Stomach (tissue), 9 donors: ENCODE data around the gene ADSS2. TPM values are rescaled to one million over a fixed set of nuclear protein-coding genes. Genes with fewer than 3 reads are reported as not detected.

Experiments
- DNase-seq, 2 donors: peaks; one replicate each; pipeline versions ENCODE4 v3.0.0 to v3.0.0-alpha.2; 2013 to 2019
- H3K27ac ChIP-seq, 5 donors: fragments of 200-600 bp in 4 of 5; sonication (generic) in 4 of 5; one replicate each; pipeline ENCODE4 v1.5.1; 2013 to 2019; ENCODE audit warnings: mild to moderate bottlenecking in 1 of 5, moderate library complexity in 1 of 5
- H3K27me3 ChIP-seq, 3 donors: fragments of 200-600 bp; sonication (generic); one replicate each; pipeline ENCODE4 v1.5.1; 2017 to 2019; ENCODE audit warnings: mixed run types in 1 of 3
- H3K36me3 ChIP-seq, 4 donors: fragments of 200-600 bp; sonication (generic); 1 replicate in 3 of 4; 2 replicates in 1 of 4; pipeline ENCODE4 v1.5.1; 2016 to 2019
- H3K4me1 ChIP-seq, 4 donors: fragments of 200-600 bp; sonication (generic); one replicate each; pipeline ENCODE4 v1.5.1; 2016 to 2019
- H3K4me3 ChIP-seq, 4 donors: fragments of 200-600 bp; sonication (generic) in 3 of 4; one replicate each; pipeline ENCODE4 v1.5.1; 2016 to 2019; ENCODE audit warnings: mild to moderate bottlenecking in 1 of 4
- H3K9me3 ChIP-seq, 4 donors: fragments of 200-600 bp; sonication (generic); one replicate each; pipeline ENCODE4 v1.5.1; 2016 to 2019
- EP300 ChIP-seq: sonication (generic); formaldehyde crosslinking; IDR thresholded peaks from one replicate; pipeline ENCODE4 v1.6.1; 2017; ENCODE audit warnings: antibody characterized with exemption
- POLR2A ChIP-seq, 4 donors: fragments of 450-650 bp; IDR thresholded peaks; one replicate each; pipeline ENCODE4 v1.6.1; 2016; ENCODE audit warnings: antibody characterized with exemption in 4 of 4, control low read depth in 2 of 4, mild to moderate bottlenecking in 1 of 4, moderate library complexity in 1 of 4
- POLR2AphosphoS5 ChIP-seq, 3 donors: sonication (generic); formaldehyde crosslinking; IDR thresholded peaks; one replicate each; pipeline ENCODE4 v1.6.1; 2016; ENCODE audit warnings: antibody characterized with exemption in 3 of 3
- WGBS, 5 donors: extraction: QIAGEN DNeasy Blood & Tissue Kit in 3 of 5; methylation state at CpG; one replicate each; pipeline versions ENCODE4 v1.1.5 to v1.1.7; 2013 to 2018; 5-methylcytosine and 5-hydroxymethylcytosine counted together
- intact Hi-C: fragments of 100-400 bp; cut with DNase I; formaldehyde crosslinking; loops from one replicate; pipeline ENCODE4 v1.15.1; 2023; ENCODE audit warnings: low total_unique reads
- polyA plus RNA-seq, 3 donors: library from polyadenylated mRNA; stranded (reverse); fragments of 200-250 nt; gene quantifications; one replicate each; pipeline ENCODE4 v1.2.3, GENCODE V29; 2013
- total RNA-seq, 5 donors: library from RNA; depleted of rRNA; stranded (reverse); fragments of >200 nt; gene quantifications; one replicate each; pipeline versions ENCODE4 v1.1.0 to v1.2.3, GENCODE V29; 2014 to 2016
- TF ChIP-seq, protein P1 (sequence below), 7 experiments: fragments of 450-650 bp in 4 of 7; fragments of 200-600 bp in 3 of 7; sonication (generic) in 3 of 7; IDR thresholded peaks; one replicate each; pipeline ENCODE4 v1.5.1; 2016 to 2019; ENCODE audit warnings: antibody characterized with exemption in 7 of 7, control low read depth in 2 of 7, mild to moderate bottlenecking in 1 of 7
- donor health status: healthy with polysubstance abuse.
- donor health status: Bipolar disorder and iron deficiency.
- donor health status: healthy.

Gene ADSS2
- total and polyA plus RNA-seq, 8 donors = 20.1 to 99.3 (median 43.5) TPM

DNA sequence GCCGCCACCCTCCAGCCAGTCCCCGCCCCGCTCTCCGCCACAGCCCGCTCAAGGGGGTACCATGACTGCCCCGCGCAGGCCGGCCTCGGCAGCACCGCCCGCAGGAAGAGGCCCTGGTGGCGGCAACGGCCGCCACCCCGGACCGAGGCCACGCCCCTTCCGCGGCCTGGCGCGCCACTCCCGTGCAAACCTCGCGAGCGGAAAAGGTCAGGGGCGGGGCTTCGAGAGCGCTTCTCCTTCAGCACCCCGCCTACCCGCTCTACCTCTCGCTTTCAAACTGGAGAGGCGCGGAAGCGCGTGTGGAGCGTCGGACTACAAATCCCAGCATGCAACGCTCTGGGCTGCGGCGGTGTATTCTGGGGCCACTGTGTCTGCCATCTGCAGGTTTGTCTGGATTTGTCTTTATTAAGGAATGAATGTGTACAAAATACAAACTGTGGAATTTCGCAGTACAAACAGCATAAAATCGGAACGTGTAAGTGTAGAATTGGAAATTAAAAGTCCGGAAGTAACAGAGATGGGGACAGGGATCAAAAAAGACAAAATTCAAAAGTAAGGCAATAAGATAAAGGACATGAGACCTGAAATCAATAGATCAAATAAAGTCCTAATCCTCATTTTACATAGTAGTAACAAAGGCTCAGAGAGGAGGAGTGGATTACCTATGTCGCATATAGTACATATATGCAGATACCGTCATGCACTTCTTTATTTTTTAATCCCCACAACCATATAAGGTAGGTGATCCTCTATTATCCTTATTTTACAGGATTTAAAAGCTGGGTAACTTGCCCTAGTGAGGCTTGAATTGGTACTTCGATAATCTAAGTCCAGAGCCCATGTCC lies 464 bp upstream of the ADSS2 start:
- Histone ChIP-seq H3K4me3 (peak overlapping the region; percentile 76 to 96 (median 84)), H3K36me3 (no peaks in the 10 kb centered on the region), H3K27ac (peak overlapping the region; percentile 93 to 98 (median 95)), H3K27me3 (no peaks in the 10 kb centered on the region), H3K4me1 (peaks cover 15 to 54% (median 39%) of the 10 kb centered on the region in 4 donors), H3K9me3 (no peaks in the 10 kb centered on the region)
- DNase-seq = peak; percentile 99 to 100
- intact Hi-C loops = no loop called here
- 5 to 14% (median 6%) methylated on average over 18 to 47 of the region's 47 CpGs for WGBS, 5 donors
- TF ChIP-seq POLR2AphosphoS5 (IDR thresholded peaks at IDR 0.05) = peak in 2 of 3 donors; percentile 78 to 81
- no peak for TF ChIP-seq EP300
- no peak for TF ChIP-seq POLR2A (IDR thresholded peaks at IDR 0.05)
- TF ChIP-seq, protein P1, sequence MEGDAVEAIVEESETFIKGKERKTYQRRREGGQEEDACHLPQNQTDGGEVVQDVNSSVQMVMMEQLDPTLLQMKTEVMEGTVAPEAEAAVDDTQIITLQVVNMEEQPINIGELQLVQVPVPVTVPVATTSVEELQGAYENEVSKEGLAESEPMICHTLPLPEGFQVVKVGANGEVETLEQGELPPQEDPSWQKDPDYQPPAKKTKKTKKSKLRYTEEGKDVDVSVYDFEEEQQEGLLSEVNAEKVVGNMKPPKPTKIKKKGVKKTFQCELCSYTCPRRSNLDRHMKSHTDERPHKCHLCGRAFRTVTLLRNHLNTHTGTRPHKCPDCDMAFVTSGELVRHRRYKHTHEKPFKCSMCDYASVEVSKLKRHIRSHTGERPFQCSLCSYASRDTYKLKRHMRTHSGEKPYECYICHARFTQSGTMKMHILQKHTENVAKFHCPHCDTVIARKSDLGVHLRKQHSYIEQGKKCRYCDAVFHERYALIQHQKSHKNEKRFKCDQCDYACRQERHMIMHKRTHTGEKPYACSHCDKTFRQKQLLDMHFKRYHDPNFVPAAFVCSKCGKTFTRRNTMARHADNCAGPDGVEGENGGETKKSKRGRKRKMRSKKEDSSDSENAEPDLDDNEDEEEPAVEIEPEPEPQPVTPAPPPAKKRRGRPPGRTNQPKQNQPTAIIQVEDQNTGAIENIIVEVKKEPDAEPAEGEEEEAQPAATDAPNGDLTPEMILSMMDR (IDR thresholded peaks at IDR 0.05) = peak in 4 of 7 experiments; percentile 47 to 64 (median 48)

DNA sequence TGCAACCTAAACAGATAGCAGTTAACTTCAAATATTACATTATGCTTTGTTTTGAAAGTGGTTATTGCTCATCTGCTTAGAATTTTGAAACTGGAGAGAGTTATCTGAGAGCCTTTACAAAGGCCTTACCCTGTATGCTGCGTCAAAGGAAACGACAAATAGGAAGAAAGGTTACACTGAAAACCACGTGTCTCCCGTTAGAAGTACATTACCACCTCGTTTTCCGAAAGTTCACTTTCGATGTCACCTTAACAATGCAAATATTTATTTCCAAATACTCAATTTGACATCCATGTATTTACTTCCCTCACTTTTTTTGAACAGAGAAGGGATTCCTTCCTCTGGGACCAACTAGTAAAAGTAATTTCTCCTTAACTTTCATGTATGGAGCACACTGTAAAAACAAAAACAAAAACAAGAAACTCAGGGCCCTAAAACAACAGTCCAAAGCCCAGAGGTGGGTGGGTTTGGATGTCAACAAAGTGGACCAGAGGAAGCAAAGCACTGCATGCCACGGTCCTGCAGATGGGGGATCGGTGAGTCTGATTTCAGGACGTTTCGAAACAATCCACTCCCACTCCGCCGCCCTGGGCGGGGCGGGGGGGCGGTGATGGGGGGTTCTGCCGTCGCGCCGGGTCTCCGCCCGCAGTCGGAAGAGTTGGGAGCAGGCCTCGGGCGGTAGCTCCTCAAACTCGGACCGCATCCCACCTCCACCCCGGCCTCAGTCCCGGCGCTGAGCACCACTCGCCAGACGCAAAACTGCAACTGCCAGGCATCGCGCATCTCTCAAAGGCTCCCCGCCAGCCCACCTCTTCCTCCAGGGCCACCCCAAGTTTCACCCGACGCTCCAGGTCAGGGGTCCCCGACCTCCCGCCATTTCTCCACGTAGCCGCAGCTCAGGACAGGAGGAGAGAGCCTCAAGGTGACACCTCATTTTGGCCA lies 841 bp downstream of the ADSS2 start:
- TF ChIP-seq, protein P1 (IDR thresholded peaks at IDR 0.05) = no peak
- TF ChIP-seq POLR2A (IDR thresholded peaks at IDR 0.05) (no peak), POLR2AphosphoS5 (IDR thresholded peaks at IDR 0.05) (no peak), EP300 (no peak)
- Histone ChIP-seq H3K9me3 (no peaks in the 10 kb centered on the region), H3K27ac (peak overlapping the region; percentile 93 to 98 (median 95)), H3K4me1 (peaks cover 15 to 67% (median 48%) of the 10 kb centered on the region in 4 donors), H3K36me3 (no peaks in the 10 kb centered on the region), H3K4me3 (peak overlapping the region; percentile 76 to 96 (median 84)), H3K27me3 (no peaks in the 10 kb centered on the region)
- DNase-seq = peak; percentile 38 to 81
- WGBS, 5 donors = 0 to 2% (median 1%) methylated on average over 18 to 41 of the region's 41 CpGs
- intact Hi-C loops = no loop called here

DNA sequence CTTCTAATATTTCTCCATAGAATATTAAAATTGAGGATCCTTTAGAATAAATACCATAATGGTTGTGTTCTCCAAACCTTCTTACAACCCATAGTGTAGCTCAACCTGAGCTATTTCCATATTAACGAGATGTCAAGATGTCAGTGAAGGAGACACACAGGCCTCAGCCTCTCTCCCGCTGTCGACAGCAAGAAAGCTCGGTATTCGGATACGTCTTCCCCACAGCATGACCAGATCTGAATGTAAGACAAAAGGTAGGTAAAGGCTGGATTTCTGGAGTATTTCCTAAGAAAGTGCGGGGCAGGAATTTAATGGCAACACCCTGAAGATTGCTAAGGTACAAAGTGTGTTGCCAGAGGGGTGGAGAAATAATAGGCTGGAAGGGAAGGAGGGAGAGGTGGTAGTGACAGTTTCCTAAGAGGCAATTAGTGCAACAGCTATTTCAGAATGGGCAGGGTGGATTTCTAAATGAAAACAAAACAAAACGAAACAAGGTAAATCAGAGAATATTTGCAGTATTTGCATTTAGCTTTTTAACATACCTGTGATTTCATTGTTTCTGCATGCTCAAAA lies 1.7 kb downstream of the ADSS2 start:
- intact Hi-C loops = no loop called here
- H3K4me1 ChIP-seq = peaks cover 17 to 76% (median 55%) of the 10 kb centered on the region in 4 donors
- H3K4me3 ChIP-seq = peak overlapping the region; percentile 76 to 96 (median 84)

More for the DNA sequence above, 1.7 kb downstream of the ADSS2 start:
- TF ChIP-seq EP300 (no peak), POLR2AphosphoS5 (IDR thresholded peaks at IDR 0.05) (no peak), POLR2A (IDR thresholded peaks at IDR 0.05) (no peak)
- TF ChIP-seq, protein P1 (IDR thresholded peaks at IDR 0.05) = no peak
- H3K27ac ChIP-seq = peak overlapping the region in 4 of 5 donors; percentile 7 to 98 (median 94)
- H3K9me3 ChIP-seq = no peaks in the 10 kb centered on the region
- no peaks in the 10 kb centered on the region for H3K27me3 ChIP-seq
- 60 to 70% (median 62%) methylated on average over 8 of the region's 8 CpGs for WGBS, 5 donors
- no peak for DNase-seq
- no peaks in the 10 kb centered on the region for H3K36me3 ChIP-seq
